ENCODE data around the gene MVD.
"Not testable (repeated sequence)": the region's sequence is repeated elsewhere in the genome, so short reads cannot be mapped to it uniquely, and the experiment has no call there.

MVD gene

GRCh38 chr16:88681084-88681680, 18.3 kb upstream of the MVD start:
- DNase-seq, result peak; percentile 86

GRCh38 chr16:88680554-88681083, 17.7 kb upstream of the MVD start:
- no peak for DNase-seq

GRCh38 chr16:88678224-88678979, 15.5 kb upstream of the MVD start:
- DNase-seq, result no peak

DNA sequence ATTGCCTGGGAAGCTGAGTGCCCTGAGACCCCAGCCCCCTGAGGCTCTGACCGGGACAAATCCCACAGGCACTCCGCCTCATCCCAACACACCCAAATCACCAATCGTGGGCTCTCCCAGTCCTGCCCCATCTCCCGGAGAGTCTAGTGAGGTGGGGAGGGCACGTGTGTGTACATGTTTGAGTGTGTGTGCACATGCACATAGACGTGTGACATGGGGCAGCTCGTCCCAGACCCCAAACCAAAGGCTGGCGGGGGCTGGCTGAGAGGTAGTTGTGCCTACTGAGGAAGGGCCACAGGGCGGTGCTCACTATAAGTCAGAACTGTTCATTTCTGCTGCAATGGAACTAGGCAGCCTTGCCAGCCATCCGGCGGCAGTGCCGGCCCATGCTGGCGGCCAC, 14.8 kb upstream of the MVD start:
- no peak for DNase-seq

DNA sequence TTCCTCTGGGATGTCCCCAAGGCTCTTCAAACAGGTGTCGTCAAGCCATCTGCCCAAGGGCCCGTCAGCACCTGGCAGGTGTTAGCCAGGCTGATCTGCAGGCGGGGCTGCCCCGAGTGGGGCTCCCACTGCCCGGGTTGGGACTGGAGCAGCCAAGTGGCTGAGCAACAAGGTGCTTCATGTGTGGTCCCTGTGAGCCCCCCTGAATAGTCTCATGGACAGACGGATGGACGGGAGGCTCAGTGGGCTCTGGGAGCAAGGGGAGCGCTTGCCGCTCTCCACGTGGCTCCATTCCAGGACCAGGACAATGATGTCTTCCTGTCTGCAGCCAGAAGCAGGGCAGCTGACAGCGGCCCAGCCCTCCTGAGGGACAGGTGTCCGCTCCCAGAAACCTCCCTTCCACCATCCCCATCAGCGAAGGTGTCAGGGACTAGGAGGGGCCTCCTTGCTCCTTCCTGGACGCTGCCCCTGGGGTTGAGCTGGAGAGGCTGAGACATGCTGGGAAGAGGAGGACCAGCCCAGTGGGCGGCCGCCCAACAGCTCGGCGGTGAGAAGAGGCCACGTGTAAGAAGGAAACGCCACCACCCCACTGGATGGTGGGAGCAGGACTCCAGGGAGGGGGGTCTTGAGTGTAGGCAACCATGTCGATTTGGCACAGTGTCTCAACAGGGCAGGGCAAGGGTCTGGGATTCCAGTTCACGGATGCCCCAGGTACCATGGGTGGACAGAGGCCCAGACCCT, 13.8 kb upstream of the MVD start:
- DNase-seq, result no peak

- no peak for DNase-seq
Observed at GRCh38 chr16:88673716-88674379, 11.0 kb upstream of the MVD start.

- peak; percentile 52 for DNase-seq
Observed at GRCh38 chr16:88672776-88673175, 9.9 kb upstream of the MVD start.

DNA sequence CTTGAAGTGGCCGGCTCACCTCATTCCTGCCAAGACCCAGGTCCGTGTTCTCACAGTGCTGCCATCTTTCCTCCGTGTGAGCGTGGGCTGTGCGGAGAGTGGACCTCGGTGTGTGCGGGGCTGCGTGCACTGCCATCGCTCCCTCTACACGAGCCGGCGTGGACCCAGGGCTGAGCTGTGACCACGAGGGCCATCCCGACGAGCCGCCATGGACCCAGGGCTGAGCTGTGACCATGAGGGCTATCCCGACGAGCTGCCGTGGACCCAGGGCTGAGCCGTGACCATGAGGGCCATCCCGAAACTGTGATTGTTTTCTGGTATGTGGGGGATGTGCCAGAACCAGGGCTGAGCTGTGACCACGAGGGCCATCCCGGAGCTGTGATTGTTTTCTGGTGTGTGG, 8.9 kb upstream of the MVD start:
- no peak for DNase-seq

DNA sequence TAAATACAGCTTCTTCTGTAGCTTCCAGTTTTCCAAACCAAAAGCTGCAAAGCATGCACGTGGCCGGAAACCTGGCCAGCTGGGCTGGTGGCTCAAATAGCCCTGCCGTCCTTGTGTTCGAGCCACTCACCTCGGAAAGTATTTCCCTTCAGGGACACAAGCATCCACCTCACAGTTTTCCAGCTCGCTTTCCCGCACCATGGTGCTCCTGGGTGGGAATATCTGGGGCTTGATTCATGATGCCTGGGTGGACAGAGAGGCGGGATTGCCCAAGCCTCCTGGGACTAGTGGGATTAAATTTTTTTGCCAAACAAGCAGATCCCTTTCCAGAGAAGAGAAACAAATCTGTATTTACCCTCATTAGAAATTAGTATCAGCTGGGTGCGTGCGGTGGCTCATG, 7.1 kb upstream of the MVD start:
- no peak for DNase-seq

- not testable (repeated sequence) for DNase-seq
Observed at GRCh38 chr16:88669493-88669892, 6.6 kb upstream of the MVD start.

DNA sequence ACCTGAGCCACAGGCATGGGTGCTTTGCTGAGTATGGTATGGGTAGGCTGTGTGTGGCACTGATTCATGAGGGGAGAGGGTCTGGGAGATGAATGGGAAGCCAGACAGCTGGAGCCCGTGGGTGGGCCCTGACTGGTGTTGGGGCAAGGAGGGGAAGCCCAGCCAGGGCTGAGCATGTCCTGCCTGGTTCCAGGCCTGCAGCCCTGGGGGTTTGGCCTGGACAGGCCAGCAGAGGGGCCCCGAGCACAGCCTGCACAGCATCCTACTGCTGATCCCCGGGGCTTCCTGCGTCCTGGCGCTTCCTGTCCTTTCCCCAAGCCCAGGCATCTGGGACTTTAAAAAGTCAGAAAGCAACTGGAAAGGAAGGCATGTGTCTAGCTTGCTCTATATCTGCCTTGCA, 4.6 kb upstream of the MVD start:
- no peak for DNase-seq

DNA sequence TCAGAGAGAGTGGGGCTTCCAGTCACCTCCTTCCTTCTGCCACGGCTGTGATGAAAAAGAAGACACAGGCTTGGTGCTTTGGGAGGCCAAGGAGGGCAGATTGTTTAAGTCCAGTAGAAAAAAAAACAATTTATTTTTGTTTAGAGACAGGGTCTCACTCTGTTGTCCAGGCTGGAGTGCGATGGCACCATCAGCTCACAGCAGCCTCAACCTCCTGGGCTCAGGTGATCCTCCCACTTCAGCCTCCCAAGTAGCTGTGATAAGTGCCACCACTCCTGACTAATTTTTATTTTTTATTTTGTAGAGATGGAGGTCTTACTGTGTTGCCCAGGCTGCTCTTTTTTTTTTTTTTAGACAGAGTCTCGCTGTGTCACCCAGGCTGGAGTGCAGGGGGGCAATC, 2.7 kb upstream of the MVD start:
- DNase-seq, result no peak

- no peak for DNase-seq
Observed at GRCh38 chr16:88665148-88665547, 2.3 kb upstream of the MVD start.

- peak; percentile 21 for DNase-seq
Observed at GRCh38 chr16:88662222-88662842, 559 bp downstream of the MVD start.

DNA sequence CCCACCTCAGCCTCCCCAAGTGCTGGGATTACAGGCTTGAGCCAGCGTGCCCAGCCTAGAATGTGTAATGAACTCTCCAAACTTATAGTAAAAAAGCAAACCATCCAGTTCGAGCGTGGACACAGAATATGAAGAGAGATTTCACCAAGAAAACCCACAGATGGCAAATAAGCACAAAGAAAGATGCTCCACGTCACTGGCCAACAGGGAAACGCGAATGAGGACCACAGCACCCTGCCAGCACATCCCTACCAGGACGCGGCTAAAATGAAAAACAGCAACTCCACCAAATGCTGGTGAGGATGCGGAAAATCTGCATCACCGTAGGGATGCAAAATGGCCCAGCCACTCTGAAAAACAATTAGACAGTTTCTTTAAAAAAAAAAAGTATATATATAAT, 1.4 kb downstream of the MVD start:
- DNase-seq, result no peak

DNA sequence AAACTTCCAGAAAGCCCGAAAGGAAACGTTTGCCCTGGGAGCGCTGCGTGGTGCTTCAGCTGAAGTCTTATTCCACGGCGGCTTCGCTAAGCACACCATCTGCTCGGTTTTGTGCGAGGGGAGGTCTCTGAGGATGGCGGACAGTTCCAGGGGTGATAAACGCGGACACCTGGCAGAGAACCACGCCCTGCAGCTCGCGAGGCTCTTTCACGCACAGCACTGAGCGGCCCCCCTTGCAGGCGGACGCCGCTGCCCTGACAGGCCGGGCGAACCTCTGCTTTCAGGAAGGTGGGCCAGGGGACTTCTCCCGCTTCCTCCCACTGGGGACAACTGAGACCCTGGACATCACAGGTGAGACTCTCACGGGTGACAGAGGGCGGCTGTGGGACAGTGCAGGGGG, 3.7 kb downstream of the MVD start:
- no peak for DNase-seq

DNA sequence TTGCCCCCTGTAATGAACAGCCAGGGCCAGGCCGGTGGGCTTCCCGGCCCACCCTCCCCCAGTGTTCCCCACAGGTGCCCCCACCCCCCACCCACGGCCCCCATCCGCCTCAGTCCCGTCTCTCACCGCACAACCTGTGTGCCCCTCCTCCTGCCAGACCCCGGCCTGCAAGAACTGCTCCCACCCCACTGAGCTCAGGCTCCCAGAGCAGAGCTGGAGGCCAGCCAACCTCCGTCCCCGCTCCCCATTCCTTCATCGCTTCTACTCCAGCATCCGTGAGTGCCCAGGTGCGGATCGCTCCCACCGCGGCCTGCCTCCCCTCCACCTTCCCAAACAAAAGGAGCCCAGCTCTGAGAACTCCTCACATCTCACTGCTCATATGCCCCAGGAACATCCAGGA, 4.2 kb downstream of the MVD start:
- no peak for DNase-seq

- no peak for DNase-seq
Observed at GRCh38 chr16:88657371-88657770, 5.5 kb downstream of the MVD start.

- no peak for DNase-seq
Observed at GRCh38 chr16:88656291-88656980, 6.5 kb downstream of the MVD start.

- DNase-seq, result no peak
Observed at GRCh38 chr16:88655733-88656281, 7.1 kb downstream of the MVD start.

DNA sequence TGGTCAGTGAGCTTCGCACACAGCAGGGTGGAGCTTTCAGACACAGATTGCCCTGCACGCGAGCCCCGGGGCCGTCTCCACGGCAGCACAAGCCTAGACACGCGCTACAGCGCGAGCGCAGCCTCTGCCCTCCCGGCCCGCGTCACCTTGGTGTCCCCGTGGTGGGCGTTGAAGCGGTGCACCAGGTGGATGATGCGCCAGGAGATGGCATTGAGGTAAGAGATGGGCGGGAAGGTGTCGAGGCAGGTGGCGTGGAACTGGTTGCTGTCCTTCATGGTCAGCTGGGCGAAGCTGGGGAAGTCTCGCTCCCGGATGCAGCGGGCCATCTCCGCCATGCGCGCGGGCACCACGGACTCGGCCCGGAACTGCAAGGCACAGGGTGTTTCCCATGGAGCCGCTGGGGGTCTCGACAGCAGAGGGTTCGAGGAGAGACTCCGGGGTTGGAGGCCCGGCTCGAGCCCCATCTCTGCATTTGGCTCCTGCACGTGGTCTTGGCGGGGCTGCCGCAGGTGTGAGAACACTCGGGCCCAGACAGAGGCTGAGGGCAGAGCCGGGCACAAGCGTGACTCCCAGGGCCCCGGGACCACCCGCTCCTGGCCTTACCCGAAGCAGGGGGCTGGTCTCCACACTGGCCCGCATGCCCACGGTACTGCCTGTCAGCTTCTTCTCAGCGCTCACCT, 7.7 kb downstream of the MVD start:
- DNase-seq, result no peak

Measured in DMS53 (cell line).